GM12878 (cell line): ENCODE data around the gene PTGR2. TPM values are rescaled to one million over a fixed set of nuclear protein-coding genes. Genes with fewer than 3 reads are reported as not detected.

Experiments used
- ATAC-seq: fragments of 200-7000 bp; cut with Tn5 transposase; 3 replicates; pipeline ENCODE4 v1.9.1; 2020; ENCODE audit warnings: mild to moderate bottlenecking, moderate library complexity
- BruUV-seq: library from RNA; stranded (reverse); fragments of 400-500 nt; replicated peaks from 2 replicates; lab custom pipeline; 2021; lab: Mats Ljungman, UMichigan
- CTCF ChIA-PET: fragments of 300-600 bp; sonication (Branson Sonifier 250); formaldehyde crosslinking; extraction: SDS; loops from one replicate; lab custom pipeline; 2021; ENCODE audit warnings: inconsistent platforms; lab: Yijun Ruan, JAX
- POLR2A ChIA-PET: fragments of 350-600 bp; formaldehyde crosslinking; extraction: SDS; loops from one replicate; lab custom pipeline; 2021; ENCODE audit warnings: inconsistent platforms; lab: Charles Lee
- RAD21 ChIA-PET: fragments of 300-600 bp; sonication (Branson Sonifier 250); formaldehyde crosslinking; loops from one replicate; lab custom pipeline; 2023; ENCODE audit warnings: antibody characterized with exemption; ENCODE audit not compliant: unreplicated experiment; lab: Charles Lee
- SMC1A ChIA-PET: fragments of 300-600 bp; sonication (Branson Sonifier 250); formaldehyde crosslinking; loops from one replicate; lab custom pipeline; 2023; ENCODE audit not compliant: unreplicated experiment, uncharacterized antibody; lab: Charles Lee
- DNase-seq: peaks from one replicate; pipeline ENCODE4 v3.0.0-alpha.2; 2011; ENCODE audit warnings: low read depth, low spot score
- FAIRE-seq: peaks from 3 replicates; lab custom pipeline; 2011; peaks lifted over from hg19 to GRCh38; lab: Jason Lieb, UNC
- H2AFZ ChIP-seq: 2 replicates; pipeline ENCODE4 v1.6.0; 2011; ENCODE audit warnings: low read depth, low read length, control low read depth; ENCODE audit not compliant: control insufficient read depth
- H3K27ac ChIP-seq: 2 replicates; pipeline ENCODE4 v1.5.1; 2011; ENCODE audit warnings: control low read depth; ENCODE audit not compliant: control insufficient read depth, insufficient read depth
- H3K27me3 ChIP-seq, 2 experiments: replicated peaks in 1 of 2; 2 replicates each; pipeline versions ENCODE4 v1.6.0 to v1.6.1; 2011; ENCODE audit warnings: low read length in 1 of 2; ENCODE audit not compliant: control insufficient read depth in 2 of 2, insufficient read depth in 2 of 2
- H3K36me3 ChIP-seq, 2 experiments: 2 replicates each; pipeline ENCODE4 v1.5.1; 2011; ENCODE audit warnings: low read length in 1 of 2; ENCODE audit not compliant: control insufficient read depth in 2 of 2, insufficient read depth in 2 of 2
- H3K4me1 ChIP-seq: 2 replicates; pipeline ENCODE4 v1.6.1; 2011; ENCODE audit warnings: mild to moderate bottlenecking, low read length, moderate library complexity, mixed read lengths; ENCODE audit not compliant: control insufficient read depth, insufficient read depth
- H3K4me2 ChIP-seq: 2 replicates; pipeline ENCODE4 v1.6.0; 2011; ENCODE audit warnings: control low read depth; ENCODE audit not compliant: control insufficient read depth, insufficient read depth
- H3K4me3 ChIP-seq: fragments of 200-600 bp; sonication (generic); 2 replicates; pipeline ENCODE4 v1.5.1; 2016
- H3K79me2 ChIP-seq: 2 replicates; pipeline ENCODE4 v1.6.0; 2011; ENCODE audit warnings: low read length; ENCODE audit not compliant: control insufficient read depth, insufficient read depth
- H3K9ac ChIP-seq: 2 replicates; pipeline ENCODE4 v1.8.0; 2011; ENCODE audit warnings: low read length, control low read depth, mixed read lengths; ENCODE audit not compliant: control insufficient read depth, insufficient read depth
- H3K9me3 ChIP-seq: replicated peaks from 3 replicates; pipeline ENCODE4 v1.5.1; 2011; ENCODE audit warnings: mild to moderate bottlenecking, low read length; ENCODE audit not compliant: control insufficient read depth, insufficient read depth
- H4K20me1 ChIP-seq: 2 replicates; pipeline ENCODE4 v1.6.0; 2011; ENCODE audit not compliant: control insufficient read depth, insufficient read depth
- ATF7 ChIP-seq: fragments of 450-650 bp; IDR thresholded peaks from 2 replicates; pipeline ENCODE4 v1.6.1; 2016; ENCODE audit warnings: low read depth, mild to moderate bottlenecking
- BMI1 ChIP-seq: fragments of 450-650 bp; IDR thresholded peaks from 2 replicates; pipeline ENCODE4 v1.6.1; 2016; ENCODE audit warnings: mild to moderate bottlenecking, moderate library complexity, borderline replicate concordance
- CREB1 ChIP-seq: IDR thresholded peaks from 2 replicates; pipeline ENCODE4 v1.6.1; 2012; ENCODE audit warnings: low read depth, mild to moderate bottlenecking, inconsistent platforms
- ETV6 ChIP-seq, 2 experiments: fragments of 450-650 bp in 1 of 2; IDR thresholded peaks in 1 of 2; conservative IDR thresholded peaks in 1 of 2; 2 replicates each; pipeline ENCODE4 v1.6.1; 2014; ENCODE audit warnings: antibody characterized with exemption in 1 of 2, borderline replicate concordance in 1 of 2, low read depth in 1 of 2, mild to moderate bottlenecking in 1 of 2, moderate library complexity in 1 of 2
- FOS ChIP-seq: IDR thresholded peaks from 3 replicates; pipeline ENCODE4 v1.6.1; 2011; ENCODE audit warnings: borderline replicate concordance; ENCODE audit not compliant: insufficient read length; ENCODE audit errors: extremely low read depth
- MXI1 ChIP-seq: fragments of 150-350 bp; IDR thresholded peaks from 2 replicates; pipeline ENCODE4 v1.6.1; 2011; ENCODE audit warnings: low read depth, mild to moderate bottlenecking, inconsistent platforms, low read length, improper control_type of control experiment
- NFIC ChIP-seq: IDR thresholded peaks from 2 replicates; pipeline ENCODE4 v1.6.1; 2012; ENCODE audit warnings: low read depth, mild to moderate bottlenecking, inconsistent platforms, low read length, moderate library complexity
- NFXL1 ChIP-seq: fragments of 450-650 bp; IDR thresholded peaks from 2 replicates; pipeline ENCODE4 v1.6.1; 2017; ENCODE audit warnings: antibody characterized with exemption, mild to moderate bottlenecking, borderline replicate concordance
- SMAD1 ChIP-seq: fragments of 450-650 bp; IDR thresholded peaks from 2 replicates; pipeline ENCODE4 v1.6.1; 2018; ENCODE audit warnings: mild to moderate bottlenecking, low read depth; ENCODE audit not compliant: partially characterized antibody
- YBX1 ChIP-seq: fragments of 450-650 bp; IDR thresholded peaks from 2 replicates; pipeline ENCODE4 v1.6.1; 2016; ENCODE audit warnings: antibody characterized with exemption
- ZBTB11 ChIP-seq: fragments of 450-650 bp; formaldehyde crosslinking; IDR thresholded peaks from 2 replicates; pipeline ENCODE4 v1.5.0; 2022; ENCODE audit warnings: mild to moderate bottlenecking, missing genetic modification characterization
- ZBTB40 ChIP-seq: fragments of 450-650 bp; IDR thresholded peaks from 2 replicates; pipeline ENCODE4 v1.6.1; 2016; ENCODE audit warnings: mild to moderate bottlenecking, moderate library complexity, borderline replicate concordance
- ZNF207 ChIP-seq: fragments of 450-650 bp; IDR thresholded peaks from 2 replicates; pipeline ENCODE4 v1.6.1; 2014; ENCODE audit warnings: antibody characterized with exemption, mild to moderate bottlenecking, borderline replicate concordance
- WGBS: methylation state at CpG from one replicate; pipeline ENCODE4 v1.1.6; 2016; ENCODE audit warnings: low lambda C conversion rate; ENCODE audit not compliant: insufficient replicate concordance, insufficient coverage; ENCODE audit errors: missing lambda C conversion rate; 5-methylcytosine and 5-hydroxymethylcytosine counted together
- in situ Hi-C: fragments of 300-500 bp; cut with MboI; formaldehyde crosslinking; loops from 9 replicates; pipeline ENCODE4 v1.14.3; 2018; ENCODE audit warnings: mixed read lengths
- intact Hi-C: fragments of 100-400 bp; cut with micrococcal nuclease; formaldehyde crosslinking; loops from one replicate; pipeline ENCODE4 v1.14.2; 2022; ENCODE audit not compliant: unreplicated experiment
- polyA plus RNA-seq, 11 experiments: library from polyadenylated mRNA; depleted of rRNA in 4 of 11; unstranded in 6 of 11; stranded (reverse) in 5 of 11; fragments of >200 nt; fragmentation: Nextera tagmentation in 4 of 11; fragmentation: Illumina TruSeq in 1 of 11; extraction: Ambion mirVana in 4 of 11; extraction: Trizol in 1 of 11; gene quantifications; 1 replicate in 1 of 11; 2 replicates in 10 of 11; pipeline versions ENCODE4 v1.2.1 to v1.2.3, GENCODE V29; 2011 to 2016; ENCODE audit warnings: inconsistent platforms in 2 of 11, missing spikeins in 2 of 11, low read depth in 1 of 11
- total RNA-seq, 4 experiments: library from RNA; depleted of rRNA in 3 of 4; stranded (reverse); fragments of >200 nt in 3 of 4; fragmentation: Illumina TruSeq in 1 of 4; extraction: Trizol in 1 of 4; gene quantifications; 2 replicates each; pipeline versions ENCODE4 v1.2.1 to v1.2.3, GENCODE V29; 2013 to 2021

PTGR2 gene
- total and polyA plus RNA-seq, 10 of the 15 experiments (the other 5 are each of a cell fraction or from before 2014, with no cell fraction given), result 3.3 to 12.8 (median 8.4) TPM

GRCh38 chr14:73833530-73834260 is 17.9 kb upstream of the PTGR2 start:
- ChIA-PET RAD21 (interaction anchor here (1.0 kb wide), 1 partner anchor 105 kb away, joined by 4 read pairs; no protein-coding TSS in a partner anchor), CTCF (interaction anchor here (0.9 kb wide), 1 partner anchor 10 kb away, joined by 4 read pairs; no protein-coding TSS in a partner anchor), POLR2A (interaction anchor here (1.5 kb wide), 1 partner anchor 11 kb away, joined by 3 read pairs; no protein-coding TSS in a partner anchor), SMC1A (interaction anchor here (1.0 to 1.5 kb wide), 3 partner anchors 10 to 105 kb away, joined by 4 read pairs; no protein-coding TSS in a partner anchor)
- Histone ChIP-seq H3K4me3 (no peak overlapping the region), H3K4me1 (peaks cover 11% of the 10 kb centered on the region), H4K20me1 (no peaks in the 10 kb centered on the region), H3K36me3 (no peaks in the 10 kb centered on the region), H3K79me2 (no peaks in the 10 kb centered on the region), H2AFZ (no peak overlapping the region), H3K27ac (no peak overlapping the region), H3K9ac (no peak overlapping the region), H3K4me2 (no peak overlapping the region), H3K27me3 (no peaks in the 10 kb centered on the region), H3K9me3 (no peaks in the 10 kb centered on the region)
- in situ Hi-C loops (no loop called here), intact Hi-C loops (no loop called here)
- WGBS, result 62% methylated on average over 9 of the region's 9 CpGs
- no peak for FAIRE-seq
- no TSS peak for BruUV-seq
- no peak for ATAC-seq
- no peak for DNase-seq
- TF ChIP-seq ZBTB40 (no peak), CREB1 (no peak), ATF7 (no peak), SMAD1 (no peak), ZNF207 (no peak), NFIC (no peak), BMI1 (no peak), ZBTB11 (CRISPR knock-in tag) (no peak), ETV6 (conservative IDR thresholded peaks at IDR 0.05 in 1 of 2, IDR thresholded peaks at IDR 0.05 in 1 of 2; ENCODE audit: borderline replicate concordance in 1 of 2, low read depth in 1 of 2) (no peak), YBX1 (no peak), MXI1 (no peak), FOS (no peak), NFXL1 (no peak)
